Mesendoderm (in vitro differentiated cells): Measurements from ENCODE around the gene LAMA2.

Experiments used
- DNase-seq: peaks from one replicate; pipeline ENCODE4 v3.0.0; 2013
- H2AK5ac ChIP-seq: 2 replicates; pipeline ENCODE4 v1.6.1; 2013; ENCODE audit warnings: low read length, inconsistent platforms
- H2BK120ac ChIP-seq: 2 replicates; pipeline ENCODE4 v1.6.1; 2013; ENCODE audit warnings: low read depth, mild to moderate bottlenecking, low read length, moderate library complexity, mixed read lengths
- H2BK15ac ChIP-seq: replicated peaks from 2 replicates; pipeline ENCODE4 v1.6.1; 2013; ENCODE audit warnings: low read depth, mild to moderate bottlenecking, moderate library complexity
- H2BK5ac ChIP-seq: 2 replicates; pipeline ENCODE4 v1.6.1; 2013; ENCODE audit warnings: low read length, inconsistent platforms
- H3K18ac ChIP-seq: 2 replicates; pipeline ENCODE4 v1.6.1; 2013; ENCODE audit warnings: mild to moderate bottlenecking, low read length, mixed read lengths
- H3K23ac ChIP-seq: one replicate; pipeline ENCODE4 v1.6.1; 2013; ENCODE audit warnings: low read length
- H3K27ac ChIP-seq: 2 replicates; pipeline ENCODE4 v1.5.1; 2013; ENCODE audit warnings: low read depth, mild to moderate bottlenecking, inconsistent platforms, low read length, moderate library complexity
- H3K27me3 ChIP-seq: 2 replicates; pipeline ENCODE4 v1.6.1; 2013; ENCODE audit warnings: low read length, control low read depth, mild to moderate bottlenecking, inconsistent platforms; ENCODE audit not compliant: insufficient read depth, poor library complexity
- H3K36me3 ChIP-seq: 2 replicates; pipeline ENCODE4 v1.6.1; 2013; ENCODE audit warnings: low read length, inconsistent platforms; ENCODE audit not compliant: control insufficient read depth, insufficient read depth
- H3K4ac ChIP-seq: one replicate; pipeline ENCODE4 v1.6.1; 2013; ENCODE audit warnings: low read depth, mild to moderate bottlenecking, low read length, moderate library complexity
- H3K4me1 ChIP-seq: 2 replicates; pipeline ENCODE4 v1.6.1; 2013; ENCODE audit warnings: low read depth, low read length, inconsistent platforms; ENCODE audit not compliant: control insufficient read depth
- H3K4me2 ChIP-seq: 2 replicates; pipeline ENCODE4 v1.6.1; 2013; ENCODE audit warnings: low read length
- H3K4me3 ChIP-seq: 2 replicates; pipeline ENCODE4 v1.5.1; 2013; ENCODE audit warnings: mild to moderate bottlenecking, low read length
- H3K56ac ChIP-seq: one replicate; pipeline ENCODE4 v1.6.1; 2013; ENCODE audit warnings: low read length
- H3K79me1 ChIP-seq: 2 replicates; pipeline ENCODE4 v1.6.1; 2013; ENCODE audit warnings: low read length, inconsistent platforms
- H3K79me2 ChIP-seq: 2 replicates; pipeline ENCODE4 v1.6.1; 2013; ENCODE audit warnings: mild to moderate bottlenecking, low read length; ENCODE audit not compliant: control insufficient read depth, insufficient read depth
- H3K9ac ChIP-seq: 2 replicates; pipeline ENCODE4 v1.6.1; 2013; ENCODE audit warnings: low read length, inconsistent platforms
- H4K5ac ChIP-seq: one replicate; pipeline ENCODE4 v1.6.1; 2013; ENCODE audit warnings: low read length
- H4K8ac ChIP-seq: one replicate; pipeline ENCODE4 v1.6.1; 2013; ENCODE audit warnings: low read depth, mild to moderate bottlenecking, control low read depth, low read length, moderate library complexity
- WGBS: extraction: QIAGEN DNeasy Blood & Tissue Kit; methylation state at CpG from one replicate; pipeline ENCODE4 v1.1.7; 2013; ENCODE audit warnings: low lambda C conversion rate, missing lambda C conversion rate; ENCODE audit not compliant: insufficient coverage; ENCODE audit errors: extremely low coverage; 5-methylcytosine and 5-hydroxymethylcytosine counted together

Gene LAMA2

DNA sequence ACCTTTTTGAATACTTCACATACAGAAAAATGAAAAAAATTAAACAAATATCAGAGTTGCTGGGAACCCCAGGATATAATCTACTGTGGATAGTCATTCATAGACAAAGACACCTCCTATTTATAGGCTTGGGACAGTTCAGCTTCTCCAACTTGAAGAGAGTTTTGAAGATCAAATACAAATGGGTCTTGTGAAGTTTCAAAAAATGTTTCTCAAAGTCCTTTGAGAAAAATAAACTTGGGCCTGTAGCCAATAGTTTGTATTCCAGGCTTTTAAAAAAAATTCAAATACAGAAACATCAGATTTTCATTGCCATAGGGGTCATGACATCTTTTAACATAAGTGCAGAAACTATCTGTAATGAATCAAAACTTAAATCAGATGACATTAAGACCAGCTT is 334.8 kb downstream of the LAMA2 start:
- Histone ChIP-seq H3K4me1 (no peaks in the 10 kb centered on the region), H2BK120ac (no peak overlapping the region), H2BK5ac (no peak overlapping the region), H4K5ac (no peak overlapping the region), H3K4me3 (no peak overlapping the region), H3K18ac (no peak overlapping the region), H2AK5ac (no peak overlapping the region), H3K56ac (no peak overlapping the region), H3K4me2 (no peak overlapping the region), H4K8ac (no peak overlapping the region), H2BK15ac (no peak overlapping the region), H3K79me2 (no peaks in the 10 kb centered on the region), H3K27me3 (no peaks in the 10 kb centered on the region), H3K4ac (no peak overlapping the region), H3K36me3 (no peaks in the 10 kb centered on the region), H3K79me1 (no peaks in the 10 kb centered on the region), H3K23ac (no peak overlapping the region), H3K9ac (no peak overlapping the region), H3K27ac (no peak overlapping the region)
- DNase-seq: no peak

DNA sequence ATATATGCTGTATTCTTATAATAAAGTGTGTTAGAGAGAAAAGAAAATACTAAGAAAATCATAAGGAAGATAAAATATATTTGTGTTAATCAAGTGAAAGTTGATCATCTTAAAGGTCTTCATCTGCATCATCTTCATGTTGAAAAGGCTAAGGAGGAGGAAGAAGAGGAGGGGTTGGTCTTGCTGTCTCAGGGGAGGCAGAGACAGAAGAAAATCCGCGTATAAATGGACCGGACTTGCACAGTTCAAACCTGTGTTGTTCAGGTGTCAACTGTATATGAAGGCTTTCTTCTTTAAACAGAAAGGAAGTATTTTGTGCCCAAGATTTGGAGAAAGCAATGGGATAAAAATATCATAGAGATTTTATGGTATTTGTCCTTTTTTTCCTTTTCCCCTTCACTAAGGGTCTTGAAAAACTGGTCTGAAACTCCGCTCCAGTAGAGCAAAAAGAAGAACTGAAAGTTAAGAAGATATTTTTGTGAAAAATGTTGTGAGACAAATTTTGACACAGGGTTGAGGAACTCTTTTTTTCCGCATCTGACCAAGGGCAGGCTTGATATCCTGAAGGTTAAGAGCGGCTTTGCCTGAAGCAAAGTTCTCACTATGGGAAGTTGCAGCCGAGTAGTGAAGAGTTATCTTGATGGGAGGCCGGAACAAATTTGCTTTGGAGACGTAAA is 350.7 kb downstream of the LAMA2 start:
- no peak overlapping the region for H2BK15ac ChIP-seq
- no peak overlapping the region for H2BK5ac ChIP-seq
- no peaks in the 10 kb centered on the region for H3K36me3 ChIP-seq
- H4K8ac ChIP-seq: no peak overlapping the region
- no CpG with 5 or more reads among the region's 9 CpGs for WGBS
- no peak overlapping the region for H3K9ac ChIP-seq
- H3K18ac ChIP-seq: no peak overlapping the region
- H3K4me1 ChIP-seq: no peaks in the 10 kb centered on the region
- H3K4me2 ChIP-seq: no peak overlapping the region
- H4K5ac ChIP-seq: no peak overlapping the region
- no peak overlapping the region for H2BK120ac ChIP-seq
- H3K79me2 ChIP-seq: no peaks in the 10 kb centered on the region
- H3K4ac ChIP-seq: no peak overlapping the region
- no peak overlapping the region for H3K23ac ChIP-seq
- H3K27ac ChIP-seq: no peak overlapping the region
- no peak for DNase-seq
- H2AK5ac ChIP-seq: no peak overlapping the region
- H3K56ac ChIP-seq: no peak overlapping the region
- no peaks in the 10 kb centered on the region for H3K27me3 ChIP-seq
- no peak overlapping the region for H3K4me3 ChIP-seq
- no peaks in the 10 kb centered on the region for H3K79me1 ChIP-seq

DNA sequence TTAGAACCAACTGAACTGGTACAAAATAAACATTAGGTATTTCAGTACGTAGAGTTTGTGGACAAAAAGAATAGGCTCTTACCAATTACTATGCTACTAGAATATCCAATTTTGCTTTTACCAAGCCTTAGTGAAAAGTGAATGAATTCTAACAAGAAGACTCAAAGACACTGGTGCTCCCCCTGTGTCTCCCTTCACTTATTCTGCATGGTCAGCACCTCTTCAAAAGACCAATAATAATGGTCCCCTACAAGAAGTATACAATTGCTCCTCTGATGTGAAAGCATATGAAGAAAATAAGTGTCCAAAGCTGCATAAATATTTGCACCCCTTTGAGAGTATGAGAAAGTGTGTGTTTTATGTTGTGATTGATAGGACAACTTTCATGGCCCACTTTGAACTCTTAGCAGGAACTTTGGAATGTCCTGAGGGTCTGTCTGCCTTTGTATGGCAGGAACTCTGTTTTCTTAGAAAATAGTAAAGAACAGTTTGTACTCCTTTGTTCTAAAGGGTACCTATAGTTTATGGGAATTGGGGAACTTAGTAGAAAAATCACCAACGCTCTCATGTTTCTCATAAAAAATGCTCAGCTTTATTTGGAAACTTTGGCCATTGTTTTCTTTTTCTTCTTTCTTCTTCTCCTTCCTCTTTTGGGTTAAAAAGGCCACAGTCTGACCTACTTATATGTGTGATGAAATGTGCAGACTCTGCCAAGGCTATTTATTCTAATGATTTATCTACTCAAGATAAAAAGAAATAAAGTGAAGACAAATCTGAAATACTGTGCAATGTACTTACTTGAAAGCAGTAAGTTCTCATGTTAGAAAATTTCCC is 352.4 kb downstream of the LAMA2 start:
- Histone ChIP-seq H3K9ac (no peak overlapping the region), H4K5ac (no peak overlapping the region), H3K27ac (no peak overlapping the region), H3K4me2 (no peak overlapping the region), H3K4ac (no peak overlapping the region), H3K4me1 (no peaks in the 10 kb centered on the region), H3K23ac (no peak overlapping the region), H3K79me1 (no peaks in the 10 kb centered on the region), H2BK15ac (no peak overlapping the region), H2BK120ac (no peak overlapping the region), H3K56ac (no peak overlapping the region), H3K4me3 (no peak overlapping the region), H3K36me3 (no peaks in the 10 kb centered on the region), H3K27me3 (no peaks in the 10 kb centered on the region), H3K79me2 (no peaks in the 10 kb centered on the region), H4K8ac (no peak overlapping the region), H2AK5ac (no peak overlapping the region), H3K18ac (no peak overlapping the region), H2BK5ac (no peak overlapping the region)
- DNase-seq: no peak
- no CpG with 5 or more reads among the region's 2 CpGs for WGBS

- no peak overlapping the region for H3K56ac ChIP-seq
- no peaks in the 10 kb centered on the region for H3K36me3 ChIP-seq
- no peak overlapping the region for H2BK15ac ChIP-seq
- H3K18ac ChIP-seq: no peak overlapping the region
- no peak overlapping the region for H2AK5ac ChIP-seq
- no peak overlapping the region for H2BK120ac ChIP-seq
- no peak overlapping the region for H3K4me3 ChIP-seq
- no peak for DNase-seq
- no peak overlapping the region for H3K27ac ChIP-seq
- WGBS: no CpG with 5 or more reads among the region's 4 CpGs
- no peak overlapping the region for H3K9ac ChIP-seq
- no peaks in the 10 kb centered on the region for H3K79me1 ChIP-seq
- no peak overlapping the region for H4K8ac ChIP-seq
- no peak overlapping the region for H4K5ac ChIP-seq
- no peak overlapping the region for H2BK5ac ChIP-seq
- H3K79me2 ChIP-seq: no peaks in the 10 kb centered on the region
- H3K23ac ChIP-seq: no peak overlapping the region
- H3K4me2 ChIP-seq: no peak overlapping the region
- H3K4me1 ChIP-seq: no peaks in the 10 kb centered on the region
- H3K27me3 ChIP-seq: no peaks in the 10 kb centered on the region
- H3K4ac ChIP-seq: no peak overlapping the region
Observed at GRCh38 chr6:129236001-129236517, 353.1 kb downstream of the LAMA2 start.

- H3K23ac ChIP-seq: no peak overlapping the region
- H4K5ac ChIP-seq: no peak overlapping the region
- no peaks in the 10 kb centered on the region for H3K79me1 ChIP-seq
- H4K8ac ChIP-seq: no peak overlapping the region
- DNase-seq: no peak
- no peak overlapping the region for H3K4ac ChIP-seq
- H3K79me2 ChIP-seq: no peaks in the 10 kb centered on the region
- no CpG with 5 or more reads among the region's 1 CpG for WGBS
- H3K36me3 ChIP-seq: no peaks in the 10 kb centered on the region
- H3K9ac ChIP-seq: no peak overlapping the region
- H3K4me1 ChIP-seq: no peaks in the 10 kb centered on the region
- H3K4me2 ChIP-seq: no peak overlapping the region
- no peak overlapping the region for H3K18ac ChIP-seq
- no peak overlapping the region for H2AK5ac ChIP-seq
- H3K4me3 ChIP-seq: no peak overlapping the region
- H3K56ac ChIP-seq: no peak overlapping the region
- no peaks in the 10 kb centered on the region for H3K27me3 ChIP-seq
- no peak overlapping the region for H2BK5ac ChIP-seq
- no peak overlapping the region for H3K27ac ChIP-seq
- H2BK120ac ChIP-seq: no peak overlapping the region
- no peak overlapping the region for H2BK15ac ChIP-seq
Observed at GRCh38 chr6:129238991-129239390, 356.1 kb downstream of the LAMA2 start.
